HepG2 (cell line): Measurements from ENCODE around the gene VSIR. TPM values are rescaled to one million over a fixed set of nuclear protein-coding genes. Genes with fewer than 3 reads are reported as not detected.

Source experiments
- ATAC-seq: fragments of 200-7000 bp; cut with Tn5 transposase; 3 replicates; pipeline ENCODE4 v1.9.1; 2020; ENCODE audit warnings: mild to moderate bottlenecking, moderate library complexity
- BruUV-seq: library from RNA; stranded (reverse); fragments of 400-500 nt; replicated peaks from 2 replicates; lab custom pipeline; 2021; lab: Mats Ljungman, UMichigan
- CTCF ChIA-PET: fragments of 300-600 bp; formaldehyde crosslinking; extraction: SDS; loops from one replicate; lab custom pipeline; 2021; ENCODE audit warnings: low total read pairs, inconsistent platforms, low intra/inter-chr PET ratio; lab: Yijun Ruan, JAX
- POLR2A ChIA-PET: fragments of 350-600 bp; sonication (Branson Sonifier 250); formaldehyde crosslinking; loops from one replicate; lab custom pipeline; 2020; ENCODE audit warnings: antibody characterized with exemption, inconsistent platforms; lab: Yijun Ruan, JAX
- DNase-seq: peaks from one replicate; pipeline ENCODE4 v3.0.0-alpha.2; 2015; ENCODE audit warnings: low spot score
- FAIRE-seq: peaks from 3 replicates; lab custom pipeline; 2011; peaks lifted over from hg19 to GRCh38; lab: Jason Lieb, UNC
- H2AFZ ChIP-seq: one replicate; pipeline ENCODE4 v1.6.1; 2011; ENCODE audit warnings: low read length, inconsistent platforms
- H3K27ac ChIP-seq: fragments of 300-600 bp; 3 replicates; pipeline ENCODE4 v1.8.0; 2011; ENCODE audit warnings: mixed run types, mild to moderate bottlenecking, mixed read lengths, low read length, inconsistent platforms; ENCODE audit not compliant: insufficient read depth; ENCODE audit errors: extremely low read length
- H3K27me3 ChIP-seq, 2 experiments: fragments of 200-600 bp in 1 of 2; 2 replicates in 1 of 2; 3 replicates in 1 of 2; pipeline versions ENCODE4 v1.6.0 to v1.8.0; 2011; ENCODE audit warnings: low read length in 2 of 2, mild to moderate bottlenecking in 2 of 2, moderate library complexity in 2 of 2, inconsistent platforms in 1 of 2; ENCODE audit not compliant: insufficient read depth in 2 of 2, control insufficient read depth in 1 of 2
- H3K36me3 ChIP-seq, 2 experiments: fragments of 200-600 bp in 1 of 2; replicated peaks in 1 of 2; 2 replicates in 1 of 2; 3 replicates in 1 of 2; pipeline versions ENCODE4 v1.5.1 to v1.8.0; 2011; ENCODE audit warnings: low read length in 2 of 2, inconsistent platforms in 1 of 2; ENCODE audit not compliant: insufficient read depth in 2 of 2, control insufficient read depth in 1 of 2
- H3K4me1 ChIP-seq: 2 replicates; pipeline ENCODE4 v1.5.1; 2012; ENCODE audit warnings: low read length, inconsistent platforms; ENCODE audit not compliant: insufficient read depth
- H3K4me2 ChIP-seq: 2 replicates; pipeline ENCODE4 v1.6.0; 2011; ENCODE audit warnings: low read depth, low read length, inconsistent platforms
- H3K4me3 ChIP-seq, 3 experiments: fragments of 200-600 bp in 1 of 3; sonication (generic), shearing (Covaris generic) in 1 of 3; replicated peaks in 1 of 3; 2 replicates each; pipeline ENCODE4 v1.5.1; 2011 to 2016; ENCODE audit warnings: low read length in 3 of 3, inconsistent platforms in 2 of 3, low read depth in 2 of 3, mild to moderate bottlenecking in 2 of 3, control low read depth in 1 of 3, mixed read lengths in 1 of 3; ENCODE audit not compliant: insufficient read depth in 1 of 3
- H3K79me2 ChIP-seq: one replicate; pipeline ENCODE4 v1.6.1; 2011; ENCODE audit warnings: low read length, inconsistent platforms; ENCODE audit not compliant: insufficient read depth
- H3K9ac ChIP-seq: 2 replicates; pipeline ENCODE4 v1.6.0; 2011; ENCODE audit warnings: mild to moderate bottlenecking, low read depth, low read length, inconsistent platforms; ENCODE audit not compliant: insufficient read depth
- H3K9me3 ChIP-seq: 2 replicates; pipeline ENCODE4 v1.5.1; 2012; ENCODE audit warnings: mild to moderate bottlenecking, low read length
- H4K20me1 ChIP-seq: 2 replicates; pipeline ENCODE4 v1.6.0; 2011; ENCODE audit warnings: inconsistent platforms, mild to moderate bottlenecking, low read length, moderate library complexity; ENCODE audit not compliant: insufficient read depth
- ETV6 ChIP-seq: sonication (generic); formaldehyde crosslinking; conservative IDR thresholded peaks from 2 replicates; pipeline ENCODE4 v1.4.0; 2020; ENCODE audit warnings: missing genetic modification reagents
- KLF15 ChIP-seq: sonication (generic); formaldehyde crosslinking; IDR thresholded peaks from 2 replicates; pipeline ENCODE4 v1.8.1; 2023; ENCODE audit warnings: borderline replicate concordance, mild to moderate bottlenecking, inconsistent platforms, missing genetic modification reagents, mixed read lengths
- MLLT10 ChIP-seq: sonication (generic); formaldehyde crosslinking; IDR thresholded peaks from 2 replicates; pipeline ENCODE4 v1.4.0; 2020; ENCODE audit warnings: missing genetic modification reagents
- MNT ChIP-seq: fragments of 450-650 bp; IDR thresholded peaks from 2 replicates; pipeline ENCODE4 v1.6.1; 2016
- NFKB2 ChIP-seq: sonication (generic); formaldehyde crosslinking; IDR thresholded peaks from 2 replicates; pipeline ENCODE4 v1.4.0; 2020; ENCODE audit warnings: missing genetic modification reagents, borderline replicate concordance
- NFKBIZ ChIP-seq: IDR thresholded peaks from 2 replicates; pipeline ENCODE4 v1.6.1; 2018; ENCODE audit warnings: missing genetic modification reagents, missing compliant biosample characterization
- RAD51 ChIP-seq: fragments of 450-650 bp; IDR thresholded peaks from 2 replicates; pipeline ENCODE4 v1.6.1; 2016; ENCODE audit warnings: borderline replicate concordance
- SALL1 ChIP-seq: sonication (generic); formaldehyde crosslinking; IDR thresholded peaks from 2 replicates; pipeline ENCODE4 v1.8.0; 2022; ENCODE audit warnings: mild to moderate bottlenecking, missing genetic modification reagents
- SNAPC4 ChIP-seq: sonication (generic); formaldehyde crosslinking; IDR thresholded peaks from 2 replicates; pipeline ENCODE4 v1.4.0; 2020; ENCODE audit warnings: mild to moderate bottlenecking, missing genetic modification reagents
- ZNF274 ChIP-seq: sonication (generic); formaldehyde crosslinking; IDR thresholded peaks from 2 replicates; pipeline ENCODE4 v1.5.1; 2020; ENCODE audit warnings: mild to moderate bottlenecking, missing genetic modification reagents
- ZNF280D ChIP-seq: sonication (generic); formaldehyde crosslinking; IDR thresholded peaks from 2 replicates; pipeline ENCODE4 v1.5.1; 2020; ENCODE audit warnings: mild to moderate bottlenecking, missing genetic modification reagents
- ZNF512 ChIP-seq: sonication (generic); formaldehyde crosslinking; IDR thresholded peaks from 2 replicates; pipeline ENCODE4 v1.4.0; 2020; ENCODE audit warnings: mild to moderate bottlenecking, missing genetic modification reagents
- ZNF740 ChIP-seq: sonication (generic); formaldehyde crosslinking; IDR thresholded peaks from 2 replicates; pipeline ENCODE4 v1.4.0; 2020; ENCODE audit warnings: missing genetic modification reagents
- ZNF788 ChIP-seq: sonication (generic); formaldehyde crosslinking; IDR thresholded peaks from 2 replicates; pipeline ENCODE4 v1.5.0; 2020; ENCODE audit warnings: mild to moderate bottlenecking, missing genetic modification reagents, borderline replicate concordance
- WGBS: methylation state at CpG from one replicate; pipeline ENCODE4 v1.1.6; 2017; ENCODE audit warnings: low lambda C conversion rate; 5-methylcytosine and 5-hydroxymethylcytosine counted together
- in situ Hi-C: cut with HindIII; loops from 2 replicates; pipeline ENCODE4 v1.10.0; 2017; ENCODE audit warnings: low pct_unique_long_range_greater_than_20kb; ENCODE audit not compliant: extremely low pct_ligation_motif_present
- intact Hi-C: fragments of 100-400 bp; cut with micrococcal nuclease; formaldehyde crosslinking; loops from one replicate; pipeline ENCODE4 v1.10.0; 2022; ENCODE audit not compliant: unreplicated experiment
- polyA plus RNA-seq, 8 experiments: library from polyadenylated mRNA; depleted of rRNA in 3 of 8; stranded (reverse) in 7 of 8; unstranded in 1 of 8; fragments of >200 nt; fragmentation: Illumina TruSeq in 4 of 8; extraction: Trizol in 4 of 8; gene quantifications; 2 replicates each; pipeline versions ENCODE4 v1.2.1 to v1.2.3, GENCODE V29; 2011 to 2016; ENCODE audit warnings: low read depth in 4 of 8, missing spikeins in 1 of 8, mixed read lengths in 1 of 8; ENCODE audit not compliant: insufficient read depth in 1 of 8
- total RNA-seq, 5 experiments: library from RNA; depleted of rRNA; stranded (reverse); fragments of >200 nt; fragmentation: Illumina TruSeq; extraction: Trizol; gene quantifications; 2 replicates each; pipeline ENCODE4 v1.2.3, GENCODE V29; 2016; ENCODE audit warnings: low read depth in 1 of 5

VSIR gene
- total and polyA plus RNA-seq, 2 of the 13 experiments (the other 11 are each of a cell fraction or from before 2014, with no cell fraction given), result 0.44 to 3.2 TPM

GRCh38 chr10:71779641-71780040 lies 6.3 kb upstream of the VSIR start:
- H3K36me3 ChIP-seq, result no peaks in the 10 kb centered on the region
- no TSS peak for BruUV-seq
- TF ChIP-seq NFKBIZ (CRISPR knock-in tag), result no peak
- TF ChIP-seq SNAPC4 (CRISPR knock-in tag), result no peak
- TF ChIP-seq ZNF280D (CRISPR knock-in tag), result no peak
- no peak for TF ChIP-seq SALL1 (CRISPR knock-in tag)
- TF ChIP-seq MLLT10 (CRISPR knock-in tag), result no peak
- no peak for TF ChIP-seq ETV6 (CRISPR knock-in tag)
- no peak for TF ChIP-seq MNT
- TF ChIP-seq ZNF512 (CRISPR knock-in tag), result no peak
- TF ChIP-seq NFKB2 (CRISPR knock-in tag), result no peak
- TF ChIP-seq ZNF788 (CRISPR knock-in tag), result no peak
- TF ChIP-seq KLF15 (CRISPR knock-in tag), result no peak
- TF ChIP-seq ZNF740 (CRISPR knock-in tag), result no peak
- no peak for TF ChIP-seq ZNF274 (CRISPR knock-in tag)
- no peak for TF ChIP-seq RAD51

More at GRCh38 chr10:71779641-71780040, 6.3 kb upstream of the VSIR start:
- no peaks in the 10 kb centered on the region for H3K9me3 ChIP-seq
- peaks cover under 1 to 68% of the 10 kb centered on the region in 2 experiments; a peak in 3 of 5 replicates for H3K27me3 ChIP-seq
- H3K9ac ChIP-seq, result no peak overlapping the region
- H4K20me1 ChIP-seq, result no peaks in the 10 kb centered on the region
- H3K27ac ChIP-seq, result no peak overlapping the region
- H2AFZ ChIP-seq, result no peak overlapping the region
- ATAC-seq (no peak), FAIRE-seq (no peak), DNase-seq (no peak)
- no peak overlapping the region for H3K4me3 ChIP-seq
- ChIA-PET CTCF (no interaction called here), POLR2A (no interaction called here)
- no peaks in the 10 kb centered on the region for H3K4me1 ChIP-seq
- intact Hi-C loops (no loop called here), in situ Hi-C loops (no loop called here)
- 12% methylated on average over 5 of the region's 6 CpGs for WGBS
- no peak overlapping the region for H3K4me2 ChIP-seq
- no peaks in the 10 kb centered on the region for H3K79me2 ChIP-seq
